Smooth muscle cell (in vitro differentiated cells): ENCODE data around the gene SLC6A9. TPM values are rescaled to one million over a fixed set of nuclear protein-coding genes. Genes with fewer than 3 reads are reported as not detected.

Experiments used
- DNase-seq: peaks from one replicate; lab custom pipeline; 2025; ENCODE audit not compliant: unreplicated experiment; lab: John Stamatoyannopoulos, UW
- H2AFZ ChIP-seq: fragments of 200-600 bp; sonication (generic); 2 replicates; pipeline ENCODE4 v1.6.0; 2016; ENCODE audit warnings: antibody characterized with exemption, low read depth, mild to moderate bottlenecking
- H3F3A ChIP-seq: fragments of 200-600 bp; sonication (generic); 2 replicates; pipeline ENCODE4 v1.6.0; 2017; ENCODE audit warnings: antibody characterized with exemption, low read depth
- H3K27ac ChIP-seq: fragments of 200-600 bp; sonication (generic); 2 replicates; pipeline ENCODE4 v1.5.1; 2016; ENCODE audit warnings: low read depth, mild to moderate bottlenecking
- H3K27me3 ChIP-seq: fragments of 200-600 bp; sonication (generic); 2 replicates; pipeline ENCODE4 v1.6.1; 2016; ENCODE audit warnings: low read depth, mild to moderate bottlenecking
- H3K36me3 ChIP-seq: fragments of 200-600 bp; sonication (generic); 2 replicates; pipeline ENCODE4 v1.5.1; 2016; ENCODE audit warnings: low read depth
- H3K4me1 ChIP-seq: fragments of 200-600 bp; sonication (generic); 2 replicates; pipeline ENCODE4 v1.5.1; 2016; ENCODE audit warnings: low read depth
- H3K4me2 ChIP-seq: fragments of 200-600 bp; sonication (generic); 2 replicates; pipeline ENCODE4 v1.6.0; 2016; ENCODE audit warnings: mild to moderate bottlenecking
- H3K4me3 ChIP-seq: fragments of 200-600 bp; sonication (generic); 2 replicates; pipeline ENCODE4 v1.5.1; 2016; ENCODE audit warnings: mild to moderate bottlenecking
- H3K79me2 ChIP-seq: fragments of 200-600 bp; sonication (generic); 2 replicates; pipeline ENCODE4 v1.6.0; 2016; ENCODE audit warnings: low read depth, mild to moderate bottlenecking
- H3K9ac ChIP-seq: fragments of 200-600 bp; sonication (generic); 2 replicates; pipeline ENCODE4 v1.6.0; 2016; ENCODE audit warnings: low read depth
- H3K9me3 ChIP-seq: fragments of 200-600 bp; sonication (generic); replicated peaks from 2 replicates; pipeline ENCODE4 v1.5.1; 2016; ENCODE audit warnings: low read depth
- H4K20me1 ChIP-seq: fragments of 200-600 bp; sonication (generic); 2 replicates; pipeline ENCODE4 v1.6.0; 2016; ENCODE audit warnings: low read depth
- WGBS: methylation state at CpG from one replicate; pipeline ENCODE4 v1.1.7; 2016; ENCODE audit warnings: low lambda C conversion rate; 5-methylcytosine and 5-hydroxymethylcytosine counted together
- polyA plus RNA-seq: library from polyadenylated mRNA; unstranded; fragments of >200 nt; fragmentation: Nextera tagmentation; extraction: Ambion mirVana; gene quantifications from 2 replicates; pipeline ENCODE4 v1.2.1, GENCODE V29; 2016
- total RNA-seq: library from RNA; depleted of rRNA; stranded (reverse); fragments of >200 nt; gene quantifications from 2 replicates; pipeline ENCODE4 v1.2.3, GENCODE V29; 2014
- TF ChIP-seq, protein P1 (sequence below): fragments of 200-600 bp; sonication (generic); IDR thresholded peaks from 2 replicates; pipeline ENCODE4 v1.5.1; 2017; ENCODE audit warnings: borderline replicate concordance, mild to moderate bottlenecking, antibody characterized with exemption; ENCODE audit not compliant: insufficient read depth, poor library complexity, severe bottlenecking

SLC6A9 gene
- total and polyA plus RNA-seq, 2 experiments from 2014 or later, result 10.2 to 25.8 TPM

DNA sequence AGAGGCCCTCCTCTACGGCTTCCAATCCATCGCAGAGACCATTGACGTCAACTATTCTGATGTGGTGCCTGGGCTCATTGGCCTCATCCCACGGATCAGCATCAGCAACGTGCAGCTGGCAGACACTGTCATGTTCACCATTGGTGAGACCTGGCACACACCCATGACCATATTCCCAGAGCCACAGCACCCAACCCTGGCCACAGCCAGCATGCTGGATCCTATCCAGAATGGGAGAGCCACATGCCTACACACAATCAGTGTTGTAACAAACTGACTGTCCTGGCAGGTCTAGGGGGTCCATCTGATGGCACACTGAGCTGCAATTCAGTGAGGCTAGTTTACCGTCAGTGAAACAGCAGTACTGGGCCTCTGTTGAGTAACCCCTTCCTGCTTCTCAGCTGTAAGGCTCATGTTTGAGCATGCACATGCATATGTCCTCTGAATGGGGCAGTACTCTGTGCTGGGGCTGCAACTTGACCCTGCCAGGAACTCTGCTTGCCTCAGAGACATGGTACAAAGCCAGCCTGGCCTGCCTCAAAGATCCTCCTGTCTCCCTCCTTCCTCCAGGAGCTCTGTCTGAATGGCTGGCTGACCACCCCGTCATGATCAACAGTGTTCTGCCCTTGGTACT, 73.7 kb downstream of the SLC6A9 start:
- H3K27me3 ChIP-seq, result no peaks in the 10 kb centered on the region
- TF ChIP-seq, protein P1, sequence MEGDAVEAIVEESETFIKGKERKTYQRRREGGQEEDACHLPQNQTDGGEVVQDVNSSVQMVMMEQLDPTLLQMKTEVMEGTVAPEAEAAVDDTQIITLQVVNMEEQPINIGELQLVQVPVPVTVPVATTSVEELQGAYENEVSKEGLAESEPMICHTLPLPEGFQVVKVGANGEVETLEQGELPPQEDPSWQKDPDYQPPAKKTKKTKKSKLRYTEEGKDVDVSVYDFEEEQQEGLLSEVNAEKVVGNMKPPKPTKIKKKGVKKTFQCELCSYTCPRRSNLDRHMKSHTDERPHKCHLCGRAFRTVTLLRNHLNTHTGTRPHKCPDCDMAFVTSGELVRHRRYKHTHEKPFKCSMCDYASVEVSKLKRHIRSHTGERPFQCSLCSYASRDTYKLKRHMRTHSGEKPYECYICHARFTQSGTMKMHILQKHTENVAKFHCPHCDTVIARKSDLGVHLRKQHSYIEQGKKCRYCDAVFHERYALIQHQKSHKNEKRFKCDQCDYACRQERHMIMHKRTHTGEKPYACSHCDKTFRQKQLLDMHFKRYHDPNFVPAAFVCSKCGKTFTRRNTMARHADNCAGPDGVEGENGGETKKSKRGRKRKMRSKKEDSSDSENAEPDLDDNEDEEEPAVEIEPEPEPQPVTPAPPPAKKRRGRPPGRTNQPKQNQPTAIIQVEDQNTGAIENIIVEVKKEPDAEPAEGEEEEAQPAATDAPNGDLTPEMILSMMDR, result no peak
- WGBS, result 94% methylated on average over 7 of the region's 7 CpGs
- H3F3A ChIP-seq, result no peaks in the 10 kb centered on the region
- no peaks in the 10 kb centered on the region for H3K9me3 ChIP-seq
- peaks cover 33% of the 10 kb centered on the region for H4K20me1 ChIP-seq
- H3K27ac ChIP-seq, result no peak overlapping the region
- H3K9ac ChIP-seq, result no peak overlapping the region
- H3K79me2 ChIP-seq, result no peaks in the 10 kb centered on the region
- no peak for DNase-seq
- no peak overlapping the region for H3K4me2 ChIP-seq
- H3K36me3 ChIP-seq, result no peaks in the 10 kb centered on the region
- H2AFZ ChIP-seq, result no peak overlapping the region
- H3K4me1 ChIP-seq, result no peaks in the 10 kb centered on the region
- no peak overlapping the region for H3K4me3 ChIP-seq

DNA sequence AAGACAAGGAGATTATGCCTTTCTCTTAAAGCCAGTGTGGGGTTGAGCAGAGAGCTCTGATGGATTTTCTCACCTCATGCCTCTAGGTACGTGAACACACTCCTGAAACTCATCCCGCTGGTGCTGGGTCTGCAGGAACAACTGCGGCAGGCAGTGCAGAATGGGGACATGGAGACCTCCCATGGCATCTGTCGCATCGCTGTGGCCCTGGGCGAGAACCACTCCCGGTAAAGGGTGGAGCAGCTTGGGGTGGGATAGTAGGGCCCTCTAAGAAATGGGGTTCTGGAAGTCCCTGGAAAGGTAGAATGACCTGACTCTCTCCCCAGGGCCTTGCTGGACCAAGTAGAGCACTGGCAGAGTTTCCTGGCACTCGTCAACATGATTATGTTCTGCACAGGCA, 75.0 kb downstream of the SLC6A9 start:
- no peak overlapping the region for H3K27ac ChIP-seq
- 94% methylated on average over 8 of the region's 8 CpGs for WGBS
- no peak for DNase-seq

DNA sequence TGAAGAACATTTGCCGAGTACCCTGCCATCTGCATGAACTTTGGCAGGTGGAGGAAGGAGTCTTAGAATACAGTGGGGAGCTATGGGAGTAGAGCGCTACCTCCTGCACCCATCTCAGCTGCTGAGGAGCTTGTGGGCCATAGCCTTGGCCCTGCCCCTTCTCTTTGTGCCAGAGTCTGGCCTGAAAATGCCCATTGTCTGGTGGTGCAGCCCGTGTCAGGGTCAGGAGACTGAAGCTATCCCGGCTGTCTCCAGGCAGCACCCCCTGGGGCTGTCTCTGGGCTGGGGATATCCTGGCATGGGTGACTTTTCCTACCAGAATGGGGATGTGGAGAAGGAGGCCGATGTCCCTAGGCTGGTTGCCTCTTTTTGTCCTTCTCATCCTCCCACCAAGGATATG, 77.2 kb downstream of the SLC6A9 start:
- no peak overlapping the region for H3K4me3 ChIP-seq
- H3F3A ChIP-seq, result no peaks in the 10 kb centered on the region
- H4K20me1 ChIP-seq, result peaks cover 44% of the 10 kb centered on the region
- no peaks in the 10 kb centered on the region for H3K27me3 ChIP-seq
- no peaks in the 10 kb centered on the region for H3K4me1 ChIP-seq
- no peaks in the 10 kb centered on the region for H3K36me3 ChIP-seq
- no peak overlapping the region for H3K4me2 ChIP-seq
- TF ChIP-seq, protein P1, result no peak
- H2AFZ ChIP-seq, result no peak overlapping the region
- H3K9me3 ChIP-seq, result no peaks in the 10 kb centered on the region
- H3K27ac ChIP-seq, result no peak overlapping the region
- 94% methylated on average over 5 of the region's 5 CpGs for WGBS
- H3K79me2 ChIP-seq, result peaks cover 5% of the 10 kb centered on the region
- no peak overlapping the region for H3K9ac ChIP-seq
- no peak for DNase-seq

More for the DNA sequence above, 75.0 kb downstream of the SLC6A9 start:
- H3F3A ChIP-seq, result no peaks in the 10 kb centered on the region
- no peak overlapping the region for H2AFZ ChIP-seq
- H3K27me3 ChIP-seq, result no peaks in the 10 kb centered on the region
- no peaks in the 10 kb centered on the region for H3K9me3 ChIP-seq
- H3K36me3 ChIP-seq, result no peaks in the 10 kb centered on the region
- H3K79me2 ChIP-seq, result no peaks in the 10 kb centered on the region
- no peaks in the 10 kb centered on the region for H3K4me1 ChIP-seq
- H4K20me1 ChIP-seq, result peaks cover 43% of the 10 kb centered on the region
- H3K4me2 ChIP-seq, result no peak overlapping the region
- H3K9ac ChIP-seq, result no peak overlapping the region
- H3K4me3 ChIP-seq, result no peak overlapping the region
- TF ChIP-seq, protein P1, result no peak

DNA sequence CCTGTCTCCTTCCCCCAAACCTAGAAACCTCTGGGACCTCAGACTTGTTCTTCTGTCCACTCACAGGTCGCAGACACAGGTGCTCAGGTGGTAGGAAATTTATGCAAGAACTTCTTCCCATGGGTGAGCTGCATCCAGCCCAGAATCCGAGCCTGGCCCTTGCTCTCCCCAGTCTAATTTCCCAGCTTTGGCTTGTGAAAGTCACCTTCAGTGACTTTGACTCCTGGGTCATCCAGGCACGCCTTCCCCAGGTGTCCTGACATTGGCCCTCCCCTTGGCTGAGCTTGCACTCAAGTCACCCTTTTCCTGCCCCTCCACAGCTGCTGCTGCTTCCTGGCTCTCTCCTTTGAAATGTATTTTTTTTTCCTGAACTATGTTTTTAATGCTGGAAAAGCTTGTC, 77.9 kb downstream of the SLC6A9 start:
- Histone ChIP-seq H3K4me3 (no peak overlapping the region), H3K27ac (no peak overlapping the region), H3K79me2 (peaks cover 10% of the 10 kb centered on the region), H3F3A (no peaks in the 10 kb centered on the region), H3K4me1 (no peaks in the 10 kb centered on the region), H2AFZ (no peak overlapping the region), H3K27me3 (no peaks in the 10 kb centered on the region), H3K4me2 (no peak overlapping the region), H3K9ac (no peak overlapping the region), H4K20me1 (peaks cover 45% of the 10 kb centered on the region), H3K36me3 (no peaks in the 10 kb centered on the region), H3K9me3 (no peaks in the 10 kb centered on the region)
- TF ChIP-seq, protein P1, result no peak
- 89% methylated on average over 3 of the region's 3 CpGs for WGBS
- no peak for DNase-seq
